Bronchial epithelial cell (primary cell): ENCODE data around the gene KDF1. TPM values are rescaled to one million over a fixed set of nuclear protein-coding genes. Genes with fewer than 3 reads are reported as not detected.
A peak's percentile ranks its signal among the peaks of the same experiment; 100 is the strongest.

Experiments used
- DNase-seq: peaks from one replicate; pipeline ENCODE4 v3.0.0-alpha.2; 2010; ENCODE audit warnings: low read depth
- FAIRE-seq: peaks from 2 replicates; lab custom pipeline; 2011; peaks lifted over from hg19 to GRCh38; lab: Jason Lieb, UNC
- H3K27me3 ChIP-seq: 2 replicates; pipeline ENCODE4 v1.5.1; 2011; ENCODE audit warnings: low read length; ENCODE audit not compliant: control insufficient read depth, insufficient read depth
- H3K36me3 ChIP-seq: 2 replicates; pipeline ENCODE4 v1.5.1; 2011; ENCODE audit warnings: low read length; ENCODE audit not compliant: control insufficient read depth, insufficient read depth
- H3K4me3 ChIP-seq: 2 replicates; pipeline ENCODE4 v1.5.1; 2011; ENCODE audit warnings: mild to moderate bottlenecking, low read depth, low read length, control low read depth
- total RNA-seq: library from RNA; depleted of rRNA; stranded (reverse); fragments of >200 nt; gene quantifications from 2 replicates; pipeline ENCODE4 v1.2.1, GENCODE V29; 2014
- TF ChIP-seq, protein P1 (sequence below): IDR thresholded peaks from 2 replicates; pipeline ENCODE4 v1.5.1; 2011; ENCODE audit warnings: mild to moderate bottlenecking, moderate library complexity, low read length, control low read depth, inconsistent platforms; ENCODE audit not compliant: insufficient read depth, severe bottlenecking

Gene KDF1, protein sequence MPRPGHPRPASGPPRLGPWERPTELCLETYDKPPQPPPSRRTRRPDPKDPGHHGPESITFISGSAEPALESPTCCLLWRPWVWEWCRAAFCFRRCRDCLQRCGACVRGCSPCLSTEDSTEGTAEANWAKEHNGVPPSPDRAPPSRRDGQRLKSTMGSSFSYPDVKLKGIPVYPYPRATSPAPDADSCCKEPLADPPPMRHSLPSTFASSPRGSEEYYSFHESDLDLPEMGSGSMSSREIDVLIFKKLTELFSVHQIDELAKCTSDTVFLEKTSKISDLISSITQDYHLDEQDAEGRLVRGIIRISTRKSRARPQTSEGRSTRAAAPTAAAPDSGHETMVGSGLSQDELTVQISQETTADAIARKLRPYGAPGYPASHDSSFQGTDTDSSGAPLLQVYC
- 13.2 and 14.7 TPM in 2 replicates for total RNA-seq

DNA sequence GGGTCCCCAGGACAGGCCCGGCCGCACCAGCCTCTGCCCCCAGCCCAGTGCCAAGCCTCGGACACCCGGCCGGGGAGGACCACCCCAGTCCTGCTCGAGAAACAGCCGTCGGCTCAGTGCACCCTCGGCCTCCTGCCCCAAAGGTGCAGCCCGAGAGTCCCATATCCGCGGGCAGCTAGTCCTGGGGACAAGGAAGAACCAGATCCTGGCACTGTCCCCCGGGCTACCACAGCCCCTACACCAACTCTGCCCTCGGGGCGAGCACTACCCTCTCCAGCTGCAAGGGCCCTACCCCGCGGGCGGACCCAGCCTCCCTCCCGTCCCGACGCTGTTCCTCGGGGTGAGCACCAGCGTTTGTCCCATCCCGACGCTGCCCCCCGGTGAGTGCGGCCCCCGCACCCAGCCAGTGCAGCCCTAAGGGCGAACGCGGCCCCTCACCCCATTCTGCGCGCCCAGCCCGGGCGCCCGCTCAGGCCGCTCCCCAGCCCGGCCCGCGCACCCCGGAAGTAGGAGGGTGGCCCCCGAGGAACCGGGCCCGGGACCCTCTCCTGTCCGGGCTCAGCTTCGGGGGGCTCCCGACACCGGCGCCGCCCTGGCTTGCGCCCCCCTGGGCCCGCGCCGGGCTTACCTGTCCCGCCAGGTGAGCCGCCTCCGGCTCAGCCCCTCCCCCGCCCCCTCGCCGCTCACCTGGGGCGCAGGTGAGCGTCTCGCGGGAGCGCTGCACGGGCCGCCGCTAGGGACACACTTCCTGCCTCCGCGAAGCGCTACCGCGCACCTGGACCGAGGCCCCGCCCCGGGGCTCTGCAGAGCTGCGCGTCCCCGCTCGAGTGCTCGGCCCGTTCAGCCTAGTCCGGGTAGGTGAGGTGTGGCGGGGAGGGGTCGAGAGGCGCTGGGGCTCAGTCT, at the start of gene KDF1:
KDF1 (minus strand) TSS at position 747 of the 903 bp plus-strand sequence. CDS start 8,088 bp downstream, outside the sequence.
- DNase-seq: peak; percentile 77
- H3K36me3 ChIP-seq: no peaks in the 10 kb centered on the region
- peak within 1 kb of the TSS; percentile 97 for H3K4me3 ChIP-seq
- FAIRE-seq: no peak
- TF ChIP-seq, protein P1, sequence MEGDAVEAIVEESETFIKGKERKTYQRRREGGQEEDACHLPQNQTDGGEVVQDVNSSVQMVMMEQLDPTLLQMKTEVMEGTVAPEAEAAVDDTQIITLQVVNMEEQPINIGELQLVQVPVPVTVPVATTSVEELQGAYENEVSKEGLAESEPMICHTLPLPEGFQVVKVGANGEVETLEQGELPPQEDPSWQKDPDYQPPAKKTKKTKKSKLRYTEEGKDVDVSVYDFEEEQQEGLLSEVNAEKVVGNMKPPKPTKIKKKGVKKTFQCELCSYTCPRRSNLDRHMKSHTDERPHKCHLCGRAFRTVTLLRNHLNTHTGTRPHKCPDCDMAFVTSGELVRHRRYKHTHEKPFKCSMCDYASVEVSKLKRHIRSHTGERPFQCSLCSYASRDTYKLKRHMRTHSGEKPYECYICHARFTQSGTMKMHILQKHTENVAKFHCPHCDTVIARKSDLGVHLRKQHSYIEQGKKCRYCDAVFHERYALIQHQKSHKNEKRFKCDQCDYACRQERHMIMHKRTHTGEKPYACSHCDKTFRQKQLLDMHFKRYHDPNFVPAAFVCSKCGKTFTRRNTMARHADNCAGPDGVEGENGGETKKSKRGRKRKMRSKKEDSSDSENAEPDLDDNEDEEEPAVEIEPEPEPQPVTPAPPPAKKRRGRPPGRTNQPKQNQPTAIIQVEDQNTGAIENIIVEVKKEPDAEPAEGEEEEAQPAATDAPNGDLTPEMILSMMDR: peak; percentile 66
- H3K27me3 ChIP-seq: no peaks in the 10 kb centered on the region

DNA sequence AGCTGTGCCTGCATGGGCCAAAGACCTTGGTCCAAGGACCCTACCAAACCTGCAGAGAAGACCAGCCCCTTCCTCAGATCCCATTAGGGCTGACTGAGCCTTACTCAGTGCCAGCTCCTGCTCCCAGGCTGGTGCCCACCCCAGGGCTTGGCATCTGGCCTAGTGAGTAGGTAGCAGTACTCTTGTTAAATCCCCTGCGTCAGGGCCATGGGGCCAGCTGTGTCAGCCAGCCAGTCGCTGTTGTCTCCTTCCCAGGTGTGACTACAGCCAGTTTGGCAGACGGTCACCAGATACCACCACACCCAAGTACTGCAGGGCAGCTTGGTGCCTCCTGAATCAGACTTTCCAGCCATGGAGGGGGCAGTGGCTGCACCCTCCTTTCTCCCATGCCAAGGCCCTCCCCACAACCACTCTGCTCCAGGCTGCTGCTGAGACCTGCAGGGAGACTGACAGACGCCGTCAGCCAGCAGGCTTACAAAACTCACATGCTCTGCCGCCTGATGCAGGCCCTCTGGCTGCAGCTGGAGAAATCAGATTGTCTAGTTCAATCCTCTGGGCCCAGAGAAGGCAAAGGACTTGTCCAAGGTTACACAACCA, 49.4 kb upstream of the KDF1 start:
- no peak overlapping the region for H3K4me3 ChIP-seq
- FAIRE-seq: peak; percentile 75
- peaks cover 17% of the 10 kb centered on the region for H3K36me3 ChIP-seq
- TF ChIP-seq, protein P1: peak; percentile 31
- H3K27me3 ChIP-seq: no peaks in the 10 kb centered on the region
- peak; percentile 90 for DNase-seq

DNA sequence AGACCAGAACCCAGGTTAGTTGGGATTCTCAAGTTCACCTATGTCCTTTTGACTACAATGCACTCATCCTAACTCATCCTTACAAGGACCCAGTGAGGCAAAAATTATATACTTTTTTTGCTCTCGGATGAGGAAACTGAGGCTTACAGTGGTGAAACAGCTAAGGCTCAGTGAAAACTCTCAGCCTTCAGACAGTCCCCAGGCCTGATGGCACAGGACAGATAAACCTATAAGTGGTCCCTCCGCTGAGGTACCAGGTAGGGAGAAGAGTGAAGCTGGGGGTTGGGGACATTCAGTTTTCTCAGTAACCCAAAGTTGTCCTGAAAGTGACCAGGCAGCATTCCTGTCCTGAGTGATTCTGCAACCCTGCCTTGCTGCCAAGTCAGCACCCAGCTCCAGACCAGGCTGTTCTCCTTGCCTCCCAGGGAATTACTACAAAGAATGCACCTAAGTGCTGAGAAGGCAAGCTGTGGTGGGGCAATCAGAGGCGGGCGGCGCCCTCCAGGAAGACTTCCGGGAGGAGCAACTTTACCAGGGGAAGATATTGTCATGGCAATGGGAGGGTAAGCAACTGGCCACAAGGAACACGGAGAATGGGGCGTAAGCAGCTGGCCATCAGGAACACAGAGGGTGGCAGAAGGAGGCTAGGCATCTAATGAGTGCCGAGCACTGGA, 47.8 kb upstream of the KDF1 start:
- TF ChIP-seq, protein P1: no peak
- no peak overlapping the region for H3K4me3 ChIP-seq
- H3K27me3 ChIP-seq: no peaks in the 10 kb centered on the region
- H3K36me3 ChIP-seq: peaks cover 17% of the 10 kb centered on the region
- peak; percentile 82 for DNase-seq
- no peak for FAIRE-seq

DNA sequence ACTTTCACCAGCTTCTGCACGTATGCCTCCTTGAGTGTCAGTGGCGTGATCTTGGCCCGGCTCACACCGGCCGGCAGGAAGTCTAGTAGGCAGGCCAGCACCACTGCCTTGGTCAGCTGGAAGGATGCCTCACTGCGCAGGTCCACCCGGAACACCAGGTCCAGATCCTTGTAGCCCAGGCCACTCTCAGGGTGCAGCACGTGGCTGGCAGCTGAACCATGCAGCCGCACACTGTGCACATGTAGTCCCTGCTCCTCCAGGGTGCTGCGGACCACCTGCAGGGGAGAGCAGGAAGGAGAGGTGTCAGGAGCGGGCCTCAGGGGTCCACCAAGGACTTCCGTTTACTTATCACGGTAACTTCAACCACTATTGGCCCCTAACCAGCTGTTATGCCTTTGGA, 46.4 kb upstream of the KDF1 start:
- FAIRE-seq (no peak), DNase-seq (no peak)
- Histone ChIP-seq H3K4me3 (no peak overlapping the region), H3K27me3 (no peaks in the 10 kb centered on the region), H3K36me3 (peaks cover 17% of the 10 kb centered on the region)
- TF ChIP-seq, protein P1: no peak

DNA sequence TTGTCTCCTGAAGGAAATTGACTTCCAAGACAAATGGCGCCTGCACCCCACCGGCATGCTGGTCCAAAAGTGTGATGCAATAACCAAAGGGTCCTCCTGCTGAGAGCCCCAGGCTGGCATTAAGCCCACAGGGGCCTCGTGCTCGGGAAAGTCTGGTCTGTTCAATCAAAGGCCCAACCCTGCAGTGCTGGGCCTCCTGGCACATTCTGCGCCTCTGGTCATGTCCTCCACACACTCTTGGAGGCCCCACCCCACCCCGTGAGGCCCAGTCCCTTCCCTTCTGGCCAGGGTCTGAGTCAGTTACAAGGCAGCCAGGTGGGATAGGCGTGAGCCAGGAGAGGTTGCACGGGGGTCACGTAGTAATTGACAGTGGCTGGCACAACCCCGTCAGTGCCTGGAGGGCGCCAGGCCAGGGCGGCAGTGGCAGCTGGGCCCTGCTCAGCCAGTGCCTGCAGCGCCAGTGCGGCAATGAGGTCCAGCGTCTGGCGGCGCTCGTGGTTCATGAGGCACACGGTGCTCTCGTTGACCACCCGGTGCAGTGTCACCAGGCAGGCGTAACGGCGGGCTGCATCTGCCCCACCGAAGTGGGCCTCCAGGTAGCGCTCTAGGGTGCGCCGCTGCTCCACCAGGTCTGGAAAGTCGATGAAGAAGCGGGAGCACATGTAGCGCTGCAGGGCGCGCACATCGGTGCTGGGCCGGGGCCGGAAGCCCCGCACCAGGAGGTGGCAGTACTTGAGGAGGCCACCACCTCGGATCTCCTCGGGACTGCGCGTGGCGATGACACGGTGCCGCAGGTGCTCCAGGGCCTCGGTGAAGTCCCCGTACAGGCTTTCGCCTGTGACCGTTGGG, 45.6 kb upstream of the KDF1 start:
- FAIRE-seq: no peak
- TF ChIP-seq, protein P1: no peak
- Histone ChIP-seq H3K4me3 (no peak overlapping the region), H3K36me3 (peaks cover 17% of the 10 kb centered on the region), H3K27me3 (no peaks in the 10 kb centered on the region)
- no peak for DNase-seq
